Measurements from ENCODE around the gene ARHGAP42.
A peak's percentile ranks its signal among the peaks of the same experiment; 100 is the strongest.

Gene ARHGAP42

DNA sequence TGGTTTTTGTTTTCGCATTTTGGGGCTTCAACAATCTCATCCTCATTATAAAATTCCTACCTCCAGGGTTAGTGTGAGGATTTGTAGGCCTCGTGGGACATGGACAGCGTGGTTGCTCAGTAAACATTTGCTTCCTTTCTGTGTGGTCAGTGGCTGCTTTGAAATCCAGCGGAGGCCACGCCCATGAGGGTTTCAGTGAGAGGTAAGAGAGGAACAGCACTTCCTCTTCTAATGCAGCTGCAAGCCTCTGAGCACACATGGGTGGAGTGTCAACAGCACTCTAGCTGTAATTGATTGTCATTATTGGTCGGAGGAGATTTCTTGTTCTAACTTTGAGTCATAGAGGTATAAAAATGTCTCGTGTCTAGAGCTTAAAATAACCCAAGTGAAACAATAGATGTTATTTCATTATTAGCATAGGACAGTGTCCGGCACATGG is 6.0 kb upstream of the ARHGAP42 start:
- peak; percentile 16 for DNase-seq (ENCODE audit: low read depth)

DNA sequence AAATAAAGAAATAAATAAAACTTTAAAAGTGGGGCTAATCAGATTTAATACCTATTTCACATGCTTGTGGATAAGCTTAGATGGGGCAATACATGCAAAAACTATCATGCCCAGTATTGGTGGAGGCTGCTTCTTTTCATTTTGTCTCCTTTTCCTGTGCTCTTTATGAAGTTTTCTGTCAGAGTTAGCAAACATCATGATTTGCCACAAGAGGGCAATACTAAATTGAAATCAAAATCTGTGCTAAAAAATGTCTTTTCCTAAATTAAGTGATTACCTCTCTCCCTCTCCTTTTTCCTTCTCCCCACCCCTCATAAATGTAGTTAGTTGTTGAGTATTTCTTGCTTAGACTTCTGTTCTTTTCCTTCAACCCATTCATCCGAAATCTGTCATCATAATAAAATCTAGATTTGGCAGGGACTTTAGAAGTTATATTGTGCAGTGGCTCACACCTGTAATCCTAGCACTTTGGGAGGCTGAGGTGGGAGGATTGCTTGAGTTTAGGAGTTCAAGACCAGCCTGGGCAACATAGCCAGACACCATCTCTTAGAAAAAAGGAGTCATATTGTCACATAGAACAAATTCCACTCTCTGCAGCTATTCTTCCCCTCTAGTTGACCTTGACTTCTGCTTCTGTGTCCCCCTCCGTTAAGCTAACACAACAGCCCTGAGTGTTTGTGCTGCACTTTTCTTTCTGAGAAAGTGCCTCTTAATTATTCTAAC is 4.7 kb upstream of the ARHGAP42 start:
- peak; percentile 10 for DNase-seq (ENCODE audit: low read depth)

DNA sequence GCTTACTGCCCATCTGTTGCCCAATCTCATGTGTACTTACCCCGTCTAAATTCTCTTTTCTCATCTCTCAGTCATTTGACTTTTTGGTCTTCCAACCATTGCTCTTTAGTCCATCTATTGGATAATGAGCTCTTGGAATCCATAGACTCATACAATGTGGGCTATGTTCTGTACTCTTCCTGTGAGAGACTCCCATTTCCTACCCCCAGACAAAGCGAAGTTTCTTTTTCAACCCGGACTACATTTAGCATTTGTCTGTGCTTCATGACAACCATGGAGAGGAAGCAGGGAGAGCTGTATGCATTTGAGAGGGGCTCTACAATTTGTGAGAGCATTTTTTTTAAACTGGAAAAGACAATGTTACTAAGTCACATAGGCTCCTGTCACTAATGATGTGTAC is 4.0 kb upstream of the ARHGAP42 start:
- DNase-seq (ENCODE audit: low read depth): no peak

DNA sequence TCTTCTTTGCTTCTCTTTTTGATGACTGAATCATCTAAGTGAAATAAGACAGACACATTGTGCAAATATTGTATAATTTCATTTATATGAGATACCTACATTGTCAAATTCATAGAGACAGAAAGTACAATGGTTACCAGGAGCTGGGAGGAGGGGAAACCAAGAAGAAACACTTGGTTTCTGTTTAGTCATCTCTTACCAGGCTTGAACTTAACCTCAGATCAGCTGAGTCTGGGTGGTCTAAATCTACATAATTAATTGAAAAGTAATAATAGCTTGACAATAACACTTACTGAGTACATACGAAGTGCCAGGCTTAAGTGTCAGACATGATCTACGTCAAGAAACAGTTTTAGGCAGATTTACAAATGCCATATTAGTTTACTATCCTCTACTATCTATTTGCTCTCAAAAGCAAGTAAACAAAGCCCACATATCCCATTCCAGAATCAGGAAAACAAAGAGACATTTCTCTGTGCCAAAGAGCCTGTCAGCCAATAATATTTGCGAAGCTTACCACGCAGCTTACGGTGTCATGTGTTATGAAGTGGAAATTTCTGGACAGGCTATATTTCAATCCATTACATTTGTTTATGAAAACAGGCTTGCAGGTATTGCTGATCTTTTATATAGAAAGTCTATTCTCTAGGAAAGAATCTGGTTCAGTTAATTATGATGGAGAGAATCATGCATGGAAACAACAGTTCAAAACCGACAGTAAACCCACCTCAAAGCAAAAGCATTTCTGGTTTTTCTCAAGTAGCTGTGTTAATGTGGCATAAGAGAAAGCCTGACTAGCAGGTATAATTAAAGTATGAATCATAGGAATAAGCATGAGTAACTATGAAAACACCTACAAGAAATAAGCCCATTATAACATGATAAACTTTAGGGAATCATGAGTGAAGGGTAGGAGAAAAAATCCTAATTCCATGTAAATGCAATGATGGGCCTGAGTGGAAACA is 2.7 kb upstream of the ARHGAP42 start:
- no peak for DNase-seq (ENCODE audit: low read depth)

DNA sequence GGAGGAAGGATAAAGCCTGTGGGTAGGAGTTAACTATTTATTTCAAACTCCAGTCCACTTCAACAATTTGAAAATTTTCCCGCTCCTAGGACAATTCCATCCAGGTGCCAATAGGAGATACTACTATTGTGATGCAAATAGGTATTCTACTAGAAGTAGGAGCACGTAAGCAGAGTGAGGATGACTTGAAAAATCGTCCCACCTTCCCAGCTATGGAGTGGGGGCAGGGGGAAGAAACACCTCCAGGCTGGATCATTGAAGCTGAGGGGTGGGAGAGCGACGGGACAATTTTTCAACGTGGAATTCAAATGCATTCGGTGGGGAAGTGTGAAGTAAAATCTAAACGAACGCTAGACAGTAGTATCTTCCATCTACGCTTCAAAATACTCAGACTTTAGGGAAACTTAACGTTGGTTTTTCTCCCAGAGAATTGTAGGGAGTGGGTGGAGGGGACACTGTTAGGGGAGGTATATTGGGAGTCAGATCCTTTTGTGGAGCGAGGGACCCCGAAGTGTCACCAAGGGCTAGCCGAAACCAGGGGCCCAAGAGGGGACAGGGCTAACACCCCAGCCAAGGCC is 523 bp upstream of the ARHGAP42 start:
- no peak for DNase-seq (ENCODE audit: low read depth)

DNA sequence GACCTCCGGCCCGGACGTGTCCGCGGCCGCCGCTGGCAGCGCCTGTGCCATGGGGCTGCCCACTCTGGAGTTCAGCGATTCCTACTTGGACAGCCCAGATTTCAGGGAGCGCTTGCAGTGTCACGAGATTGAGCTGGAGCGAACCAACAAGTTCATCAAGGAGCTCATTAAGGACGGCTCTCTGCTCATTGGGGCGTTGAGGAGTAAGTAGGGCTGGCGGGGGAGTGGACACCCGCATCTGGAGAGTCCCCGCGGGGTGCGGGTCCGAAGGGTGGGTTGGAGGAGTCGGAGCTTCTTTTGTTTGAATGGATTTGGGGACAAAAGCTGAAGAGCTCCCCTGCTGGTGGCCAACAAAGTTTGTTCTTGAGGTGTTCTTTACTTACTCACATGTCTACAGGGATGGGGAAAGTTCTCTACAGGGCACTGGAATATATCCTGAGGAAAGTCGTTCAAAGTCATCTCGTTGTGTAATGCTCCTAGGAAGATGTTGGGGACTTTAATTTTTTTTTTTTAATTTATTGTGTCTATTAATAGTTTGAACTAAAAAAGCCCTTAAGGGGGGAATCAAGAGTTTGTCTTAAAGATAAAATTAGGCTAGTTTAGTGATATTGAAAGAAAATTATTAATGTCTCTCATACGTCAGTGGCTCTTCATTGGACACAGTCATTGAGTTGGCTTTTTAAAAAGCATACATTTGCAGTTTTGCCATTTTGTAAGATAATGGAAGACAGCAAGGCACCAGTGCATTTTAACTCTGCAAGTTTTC is 725 bp downstream of the ARHGAP42 start:
- DNase-seq (ENCODE audit: low read depth): no peak

DNA sequence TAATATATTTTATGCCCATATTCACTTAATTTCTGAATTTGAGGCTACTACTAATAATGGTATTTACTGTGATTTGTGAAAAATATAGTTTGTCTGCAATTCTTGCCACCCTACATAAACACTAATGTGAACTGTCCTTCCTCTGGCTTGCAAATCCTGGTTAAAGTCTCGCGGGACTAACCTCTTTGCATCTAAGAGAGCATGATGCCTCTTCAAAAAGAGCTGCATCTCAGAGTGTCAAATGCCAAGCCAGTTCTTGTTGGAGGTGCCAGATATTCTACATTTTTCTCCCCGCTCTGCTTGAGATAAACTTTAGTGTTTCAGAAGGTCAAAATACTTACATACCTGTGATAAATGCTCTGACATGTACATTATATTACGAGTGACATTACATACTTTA is 2.1 kb downstream of the ARHGAP42 start:
- DNase-seq (ENCODE audit: low read depth): no peak

DNA sequence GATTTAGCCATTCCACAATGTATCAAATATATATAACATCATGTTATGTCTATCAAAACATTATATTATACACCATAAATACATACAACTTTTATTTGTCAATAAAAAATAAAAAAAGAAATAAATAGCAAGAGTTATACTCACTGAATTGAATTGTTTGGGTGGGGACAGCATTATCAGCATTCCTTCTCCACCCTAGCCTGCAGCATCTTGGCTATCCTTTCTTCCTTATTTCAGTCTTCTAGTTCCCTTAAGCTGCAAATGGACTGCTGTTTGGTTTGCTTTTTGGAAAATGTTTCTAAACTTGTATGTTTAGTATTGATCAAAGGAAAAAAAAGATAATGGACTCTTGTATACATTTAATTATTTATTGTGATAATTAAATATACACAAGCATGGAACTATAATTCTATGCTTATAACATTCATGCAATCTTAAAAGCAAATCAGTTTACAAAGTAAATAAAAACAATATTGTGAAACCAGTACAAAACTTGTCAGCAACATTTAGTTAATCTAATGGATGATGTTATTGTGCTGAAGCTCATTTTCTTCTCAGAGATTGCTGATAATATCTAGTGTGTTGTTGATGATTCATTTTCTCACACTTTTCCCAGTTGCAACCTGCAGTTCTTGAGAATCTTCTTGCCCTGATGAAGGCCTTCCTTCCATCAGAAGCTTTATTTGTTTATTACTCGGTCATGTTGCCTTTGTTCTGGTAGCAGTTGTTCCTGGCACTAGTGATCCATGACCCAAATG is 5.0 kb downstream of the ARHGAP42 start:
- DNase-seq (ENCODE audit: low read depth): no peak

DNA sequence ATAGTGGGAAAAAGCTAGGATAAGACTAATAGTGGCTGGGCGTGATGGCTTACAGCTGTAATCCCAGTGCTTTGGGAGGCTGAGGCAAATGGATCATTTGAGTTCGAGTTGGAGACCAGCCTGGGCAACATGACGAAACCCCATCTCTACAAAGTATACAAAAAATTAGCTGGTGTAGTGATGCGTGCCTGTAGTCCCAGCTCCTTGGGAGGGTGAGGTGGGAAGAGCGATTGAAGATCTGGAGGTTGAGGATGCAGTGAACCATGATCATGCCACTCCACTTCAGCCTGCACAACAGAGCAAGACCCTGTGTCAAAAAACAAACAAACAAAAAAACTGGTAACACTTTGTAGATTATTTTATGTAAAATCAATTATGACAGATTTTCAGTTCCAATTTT is 8.8 kb downstream of the ARHGAP42 start:
- DNase-seq (ENCODE audit: low read depth): no peak

DNA sequence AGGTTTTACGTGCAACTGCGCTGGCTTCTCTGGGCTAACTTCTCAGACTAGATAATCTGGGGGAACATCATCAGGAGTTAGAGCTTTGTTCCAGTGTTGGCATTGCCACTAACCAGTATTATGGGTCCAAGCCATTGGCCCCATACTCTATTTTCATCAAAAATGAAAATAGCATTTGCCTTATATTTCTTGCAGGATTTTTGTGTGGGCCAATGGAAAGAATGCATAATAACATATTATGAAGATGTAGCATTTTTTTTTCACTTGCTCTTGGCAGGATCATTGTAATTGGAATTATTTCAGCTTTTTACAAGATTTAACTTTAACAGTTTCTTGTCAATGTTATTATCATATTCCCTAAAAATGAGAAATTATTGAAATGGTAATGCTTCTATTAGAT is 16.1 kb downstream of the ARHGAP42 start:
- no peak for DNase-seq (ENCODE audit: low read depth)

DNA sequence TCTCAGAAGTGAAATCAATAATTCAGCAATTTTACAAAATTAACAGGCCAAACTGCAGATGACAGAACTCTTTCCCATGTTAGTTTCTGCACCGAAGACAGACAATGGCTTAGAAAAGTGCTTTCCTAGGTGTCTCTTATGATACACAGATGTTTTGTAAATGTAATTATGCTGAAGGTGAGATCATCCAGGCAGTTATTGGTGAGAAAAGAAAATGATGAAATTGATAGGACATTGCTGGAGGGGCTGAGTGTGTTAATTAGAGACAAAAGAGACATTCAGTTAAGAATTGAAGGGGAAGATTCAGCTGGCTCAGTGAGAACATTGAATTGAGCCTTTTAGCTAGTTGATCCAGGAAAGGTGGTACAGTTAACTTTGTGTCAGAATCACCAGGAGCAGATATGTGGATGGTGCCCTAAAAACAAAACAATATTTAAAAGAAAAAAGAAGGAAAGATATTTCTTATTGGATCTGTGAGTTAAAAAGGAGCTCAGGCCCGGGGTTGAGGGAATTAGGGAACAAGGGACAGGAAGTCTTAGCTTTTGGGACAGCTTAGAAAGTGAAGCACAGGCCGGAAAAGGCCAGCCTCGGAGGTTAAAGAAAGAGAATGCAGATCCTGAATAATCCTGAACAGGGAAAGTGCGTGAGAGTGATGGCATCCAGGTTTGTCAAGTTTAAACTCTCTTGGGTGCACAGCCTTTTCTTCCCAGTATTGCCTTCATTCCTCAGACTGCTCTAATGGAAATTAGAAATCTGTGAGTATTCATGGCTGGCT is 16.9 kb downstream of the ARHGAP42 start:
- no peak for DNase-seq (ENCODE audit: low read depth)

DNA sequence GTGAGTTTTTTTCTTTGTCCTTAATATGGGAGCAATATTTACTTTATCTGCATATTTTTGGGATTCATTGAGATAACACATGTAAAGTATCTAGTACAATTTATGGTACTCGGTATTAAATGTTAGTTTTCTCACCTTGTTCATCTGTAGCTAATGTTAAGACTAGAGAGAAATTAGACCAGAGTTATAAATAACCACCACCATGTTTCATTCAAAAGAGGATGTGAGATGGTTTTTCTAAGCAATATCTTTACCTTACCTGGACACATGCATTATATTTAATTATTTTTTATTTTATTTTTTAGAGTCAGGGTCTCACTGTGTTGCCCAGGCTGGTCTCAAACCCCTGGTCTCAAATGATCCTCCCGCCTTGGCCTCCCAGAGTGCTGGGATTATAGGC is 18.4 kb downstream of the ARHGAP42 start:
- DNase-seq (ENCODE audit: low read depth): no peak

DNA sequence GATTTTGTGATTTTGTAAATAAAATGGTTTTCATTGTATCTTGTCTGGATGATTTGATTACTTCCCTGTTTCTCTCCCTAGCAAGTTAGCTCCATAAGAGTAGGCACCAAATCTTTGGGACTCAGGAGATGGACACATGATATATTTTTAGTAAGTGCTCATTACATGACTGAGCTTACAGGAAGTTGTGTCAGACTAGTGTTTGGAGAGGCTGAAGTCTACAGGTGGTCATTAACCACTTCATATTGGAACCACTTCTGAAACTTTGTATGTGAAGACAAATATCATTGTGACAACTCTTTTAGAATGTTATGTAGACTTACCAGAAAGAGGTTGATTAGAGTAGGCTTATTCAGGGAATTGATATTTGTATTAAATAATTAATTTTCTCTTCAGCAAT is 19.1 kb downstream of the ARHGAP42 start:
- no peak for DNase-seq (ENCODE audit: low read depth)

DNA sequence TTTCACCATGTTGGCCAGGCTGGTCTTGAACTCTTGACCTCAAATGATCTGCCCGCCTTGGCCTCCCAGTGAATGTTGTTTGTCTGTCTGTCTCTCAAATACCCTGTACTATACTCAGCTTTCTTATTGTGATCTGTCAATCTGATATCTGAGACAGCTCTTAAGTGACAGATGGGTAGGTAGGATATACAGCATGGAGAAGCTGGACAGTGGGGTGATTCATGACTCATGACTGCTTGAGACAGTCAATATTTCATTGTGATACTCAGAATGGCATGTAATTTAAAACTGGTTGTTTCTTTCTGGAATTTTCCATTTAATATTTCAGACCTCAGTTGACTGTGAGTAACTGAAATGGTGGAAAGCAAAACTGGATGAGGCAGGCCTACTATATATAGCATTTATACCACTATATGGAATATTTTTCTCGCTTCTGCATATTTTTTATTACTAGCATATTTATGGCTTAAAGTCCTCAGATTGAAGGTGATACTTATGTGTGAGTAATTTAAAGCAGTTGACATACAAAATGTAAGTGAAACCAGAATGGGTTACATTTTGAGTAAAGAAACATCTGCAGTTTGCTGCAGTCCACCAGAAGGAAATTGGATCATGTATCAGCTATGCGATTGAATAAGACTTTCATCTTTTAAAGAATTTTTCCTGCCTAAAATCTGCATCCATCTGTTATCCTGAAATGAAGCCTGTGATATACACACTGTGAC is 22.3 kb downstream of the ARHGAP42 start:
- no peak for DNase-seq (ENCODE audit: low read depth)

DNA sequence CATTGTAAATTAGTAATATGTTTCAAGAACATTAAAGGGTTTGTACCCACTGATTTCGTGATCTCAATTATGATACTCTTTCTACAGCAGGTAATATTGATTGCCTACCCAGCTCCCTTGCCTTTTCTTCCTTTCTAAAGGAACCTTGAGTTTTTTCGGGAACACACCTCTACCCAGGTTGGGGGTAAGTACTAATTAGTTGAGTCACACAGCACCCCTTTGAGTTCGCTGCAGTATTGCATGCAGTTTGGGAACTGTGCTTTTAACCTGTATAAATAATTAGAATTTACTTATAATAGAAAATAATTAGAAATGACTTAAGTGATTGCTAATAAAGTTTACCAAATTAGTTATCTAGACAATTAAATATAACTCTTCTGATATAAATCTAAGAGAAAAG is 24.9 kb downstream of the ARHGAP42 start:
- no peak for DNase-seq (ENCODE audit: low read depth)

DNA sequence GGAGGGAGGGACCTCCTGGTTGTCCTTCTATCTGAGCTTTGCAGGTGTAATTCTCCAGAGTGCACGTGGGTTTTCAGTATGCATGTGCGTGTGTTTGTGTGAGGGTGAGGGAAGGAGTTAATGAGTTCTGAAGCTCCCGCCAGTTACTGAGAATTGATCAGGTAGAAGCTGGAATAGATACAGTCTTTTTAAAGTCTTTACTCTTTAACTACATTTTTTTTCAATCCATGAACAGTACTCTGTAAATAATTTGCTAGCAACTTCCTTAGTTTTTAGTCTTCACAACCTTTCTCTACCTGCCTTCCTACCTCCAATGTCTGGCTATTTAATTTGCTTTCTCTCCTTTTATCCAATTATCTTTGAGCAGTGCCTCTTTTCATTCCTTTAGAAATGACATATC is 25.5 kb downstream of the ARHGAP42 start:
- DNase-seq (ENCODE audit: low read depth): no peak

DNA sequence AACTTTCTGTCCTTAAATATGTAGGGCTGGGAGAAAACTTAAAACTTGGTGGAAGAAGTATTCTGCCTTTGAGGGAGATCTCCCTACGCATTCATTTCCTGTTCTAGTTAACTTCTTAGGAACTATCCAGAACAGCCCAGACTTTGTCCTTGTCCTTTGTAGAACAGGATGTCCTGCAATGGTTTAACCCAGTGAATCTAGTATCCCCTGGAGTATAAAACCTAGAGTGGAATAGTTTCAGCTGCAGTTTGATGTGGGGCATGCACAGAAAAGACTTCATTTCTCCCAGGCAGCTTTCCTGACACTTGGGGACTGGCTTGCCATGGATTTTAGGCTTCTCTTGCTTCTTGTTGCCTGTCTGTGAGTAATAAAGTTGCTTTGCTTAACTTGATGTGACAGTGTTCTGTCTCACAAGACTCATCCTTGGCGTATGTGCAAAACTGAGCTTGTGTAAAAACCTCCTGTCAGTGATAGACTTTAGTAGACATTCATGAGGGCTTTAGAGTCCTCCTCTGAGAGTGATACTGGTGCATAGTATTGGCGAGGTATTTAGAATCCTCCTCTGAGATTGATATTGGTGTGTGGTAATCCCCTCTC is 28.2 kb downstream of the ARHGAP42 start:
- DNase-seq (ENCODE audit: low read depth): no peak

DNA sequence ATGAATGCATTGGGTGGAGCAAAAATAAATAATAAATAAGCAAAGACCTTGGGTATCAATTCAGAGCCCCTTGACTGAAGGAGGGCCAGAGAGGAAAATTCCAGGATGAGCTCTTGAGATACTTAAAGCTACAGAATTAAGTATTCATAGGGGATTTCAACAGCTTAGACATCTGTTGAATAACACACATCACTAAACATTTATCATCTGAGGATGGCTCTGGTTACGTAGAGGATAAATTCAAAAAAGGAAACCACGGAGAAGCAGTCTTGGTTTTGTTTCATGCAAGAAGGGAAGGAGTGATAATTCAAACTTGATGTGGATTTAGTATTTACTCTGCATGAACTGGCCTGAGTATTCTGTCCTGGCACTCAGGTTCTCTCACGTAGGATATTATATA is 29.8 kb downstream of the ARHGAP42 start:
- DNase-seq (ENCODE audit: low read depth): no peak

DNA sequence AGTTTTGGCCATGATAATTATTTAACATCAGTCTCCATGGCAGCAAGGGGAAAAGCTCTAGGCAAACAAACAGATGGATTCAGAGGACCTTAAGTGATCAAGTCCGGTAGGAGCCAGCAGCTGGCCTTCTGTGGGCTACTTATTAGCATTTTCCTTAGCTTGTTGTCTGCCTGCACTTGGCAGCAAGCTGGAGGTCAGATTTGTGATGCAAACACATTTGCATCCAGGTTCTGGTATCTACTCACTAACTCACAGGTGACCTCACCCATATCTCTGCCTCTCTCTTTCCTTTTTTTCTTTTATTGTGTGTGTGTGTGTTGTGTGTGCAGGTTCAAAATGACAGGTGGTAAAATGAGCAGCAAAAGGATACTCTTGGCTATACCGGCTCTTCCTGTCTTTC is 32.3 kb downstream of the ARHGAP42 start:
- DNase-seq (ENCODE audit: low read depth): no peak

DNA sequence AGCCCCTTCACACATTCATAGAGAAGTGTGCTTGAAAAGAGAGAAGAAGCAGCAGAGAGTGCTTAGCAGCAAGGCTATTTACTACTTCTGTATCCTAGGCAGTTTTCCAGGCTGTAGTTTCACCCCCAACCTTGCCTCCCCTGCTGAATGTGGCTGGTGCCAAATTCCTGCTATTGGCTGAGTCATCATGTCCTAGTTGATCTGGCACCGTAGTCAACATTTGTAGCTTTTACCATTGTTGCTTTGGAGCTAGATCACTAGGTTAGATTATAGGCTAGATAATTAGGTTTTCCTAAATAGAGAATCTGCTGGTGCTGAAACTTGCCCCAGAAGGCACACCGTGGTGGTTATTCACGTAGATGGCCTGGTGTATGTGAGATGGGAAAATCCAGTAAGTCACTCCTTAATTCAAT is 32.7 kb downstream of the ARHGAP42 start:
- DNase-seq (ENCODE audit: low read depth): peak; percentile 77
